Spleen (tissue), 11 donors: Measurements from ENCODE around the gene ST6GALNAC2. TPM values are rescaled to one million over a fixed set of nuclear protein-coding genes. Genes with fewer than 3 reads are reported as not detected.

Experiments used
- DNase-seq: peaks from one replicate; pipeline ENCODE4 v3.0.0-alpha.2; 2020
- H3K27ac ChIP-seq, 8 donors: fragments of 200-600 bp; sonication (generic) in 7 of 8; 1 replicate in 4 of 8; 2 replicates in 4 of 8; pipeline versions ENCODE4 v1.5.0 to v1.8.0; 2016 to 2021; ENCODE audit warnings: inconsistent platforms in 4 of 8, mild to moderate bottlenecking in 4 of 8, moderate library complexity in 1 of 8
- H3K27me3 ChIP-seq, 7 donors: fragments of 200-600 bp; sonication (generic) in 6 of 7; replicated peaks in 1 of 7; 1 replicate in 4 of 7; 2 replicates in 3 of 7; pipeline versions ENCODE4 v1.5.0 to v1.8.0; 2016 to 2021; ENCODE audit warnings: inconsistent platforms in 3 of 7, mild to moderate bottlenecking in 1 of 7
- H3K36me3 ChIP-seq, 6 donors: fragments of 200-600 bp; sonication (generic) in 5 of 6; 1 replicate in 4 of 6; 2 replicates in 2 of 6; pipeline versions ENCODE4 v1.5.0 to v1.8.0; 2016 to 2021; ENCODE audit warnings: inconsistent platforms in 2 of 6
- H3K4me1 ChIP-seq, 6 donors: fragments of 200-600 bp; sonication (generic) in 5 of 6; 1 replicate in 3 of 6; 2 replicates in 3 of 6; pipeline versions ENCODE4 v1.5.0 to v1.8.0; 2016 to 2021; ENCODE audit warnings: inconsistent platforms in 3 of 6
- H3K4me3 ChIP-seq, 8 donors: fragments of 200-600 bp; sonication (generic) in 7 of 8; 1 replicate in 4 of 8; 2 replicates in 4 of 8; pipeline versions ENCODE4 v1.5.0 to v1.8.0; 2016 to 2021; ENCODE audit warnings: inconsistent platforms in 4 of 8, mild to moderate bottlenecking in 4 of 8, moderate library complexity in 2 of 8
- H3K9me3 ChIP-seq, 8 donors: fragments of 200-600 bp; sonication (generic) in 7 of 8; 1 replicate in 4 of 8; 2 replicates in 4 of 8; pipeline versions ENCODE4 v1.5.0 to v1.8.0; 2016 to 2021; ENCODE audit warnings: inconsistent platforms in 4 of 8
- CTCF ChIP-seq, 11 experiments: fragments of 200-600 bp in 7 of 11; fragments of 450-650 bp in 4 of 11; sonication (generic) in 4 of 11; IDR thresholded peaks in 8 of 11; conservative IDR thresholded peaks in 3 of 11; 1 replicate in 7 of 11; 2 replicates in 4 of 11; pipeline versions ENCODE4 v1.4.0 to v1.8.0; 2016 to 2021; ENCODE audit warnings: antibody characterized with exemption in 11 of 11, inconsistent platforms in 4 of 11, mild to moderate bottlenecking in 1 of 11
- POLR2A ChIP-seq, 3 donors: fragments of 450-650 bp; IDR thresholded peaks; one replicate each; pipeline ENCODE4 v1.5.1; 2017; ENCODE audit warnings: antibody characterized with exemption in 3 of 3, mild to moderate bottlenecking in 1 of 3
- POLR2AphosphoS5 ChIP-seq, 3 donors: sonication (generic); formaldehyde crosslinking; IDR thresholded peaks; one replicate each; pipeline ENCODE4 v1.5.1; 2017; ENCODE audit warnings: antibody characterized with exemption in 3 of 3
- WGBS, 5 donors: extraction: QIAGEN DNeasy Blood & Tissue Kit in 3 of 5; methylation state at CpG; one replicate each; pipeline versions ENCODE4 v1.1.5 to v1.1.7; 2013 to 2018; 5-methylcytosine and 5-hydroxymethylcytosine counted together
- intact Hi-C: fragments of 100-400 bp; cut with DNase I; formaldehyde crosslinking; loops from one replicate; pipeline ENCODE4 v1.15.0; 2023; ENCODE audit warnings: low total_unique reads
- polyA plus RNA-seq, 3 donors: library from polyadenylated mRNA; stranded (reverse); fragments of 200-250 nt; gene quantifications; one replicate each; pipeline ENCODE4 v1.2.1, GENCODE V29; 2013
- total RNA-seq, 7 donors: library from RNA; depleted of rRNA in 3 of 7; stranded (reverse); fragments of >200 nt in 3 of 7; fragmentation: NEBNext Ultra II Directional in 4 of 7; extraction: Animal tissue kit (Norgen Biotek cat#: 25700) in 4 of 7; gene quantifications; one replicate each; pipeline versions ENCODE4 v1.1.0 to v1.2.1, GENCODE V29; 2016 to 2021
- donor health status: healthy with polysubstance abuse.
- donor health status: DM: no; HTN: no; CAD: no; lungs with moderate emphysema.
- donor health status: DM: no; HTN: no; CAD: no.
- donor health status: Bipolar disorder and iron deficiency.
- donor health status: healthy.
- donor health status: DM: no; HTN: no; CAD: no.
- donor health status: DM: yes; HTN: yes; CAD: no.

ST6GALNAC2 gene
- total and polyA plus RNA-seq, 10 donors, result 1.1 to 15.7 (median 8.7) TPM

GRCh38 chr17:76625496-76625895 is 39.8 kb upstream of the ST6GALNAC2 start:
- peaks cover 0 to 24% (median 12%) of the 10 kb centered on the region in 6 donors for H3K4me1 ChIP-seq
- peaks cover 0 to 4% (median 0%) of the 10 kb centered on the region in 7 donors for H3K27me3 ChIP-seq
- no peak for TF ChIP-seq POLR2AphosphoS5 (IDR thresholded peaks at IDR 0.05)
- TF ChIP-seq CTCF (IDR thresholded peaks at IDR 0.05 in 8 of 11, conservative IDR thresholded peaks at IDR 0.05 in 3 of 11), result no peak
- no peak for TF ChIP-seq POLR2A (IDR thresholded peaks at IDR 0.05)
- H3K4me3 ChIP-seq, result no peak overlapping the region
- H3K27ac ChIP-seq, result no peak overlapping the region
- 76 to 92% (median 84%) methylated on average over 5 to 6 of the region's 6 CpGs for WGBS, 5 donors
- no peaks in the 10 kb centered on the region for H3K9me3 ChIP-seq
- peaks cover 0 to 4% (median 0%) of the 10 kb centered on the region in 6 donors for H3K36me3 ChIP-seq
- intact Hi-C loops, result no loop called here
- no peak for DNase-seq

GRCh38 chr17:76623271-76624146 is 37.8 kb upstream of the ST6GALNAC2 start:
- peaks cover 0 to 4% (median 0%) of the 10 kb centered on the region in 6 donors for H3K36me3 ChIP-seq
- H3K27me3 ChIP-seq, result peaks cover 0 to 4% (median 0%) of the 10 kb centered on the region in 7 donors
- DNase-seq, result peak; percentile 94
- WGBS, 5 donors, result 27 to 31% (median 29%) methylated on average over 18 of the region's 18 CpGs
- H3K9me3 ChIP-seq, result no peaks in the 10 kb centered on the region
- TF ChIP-seq POLR2A (IDR thresholded peaks at IDR 0.05) (peak in 1 of 3 donors; percentile 7), CTCF (IDR thresholded peaks at IDR 0.05 in 8 of 11, conservative IDR thresholded peaks at IDR 0.05 in 3 of 11) (peak; percentile 86 to 98 (median 96)), POLR2AphosphoS5 (IDR thresholded peaks at IDR 0.05) (peak; percentile 57 to 79 (median 68))
- intact Hi-C loops, result loop anchor here (5.0 kb wide), 1 partner anchor 101 kb away; no protein-coding TSS in a partner anchor
- peaks cover 0 to 18% (median 12%) of the 10 kb centered on the region in 6 donors for H3K4me1 ChIP-seq
- H3K4me3 ChIP-seq, result no peak overlapping the region
- H3K27ac ChIP-seq, result no peak overlapping the region

- TF ChIP-seq CTCF (IDR thresholded peaks at IDR 0.05 in 8 of 11, conservative IDR thresholded peaks at IDR 0.05 in 3 of 11), result no peak
- TF ChIP-seq POLR2A (IDR thresholded peaks at IDR 0.05), result no peak
- TF ChIP-seq POLR2AphosphoS5 (IDR thresholded peaks at IDR 0.05), result no peak
- intact Hi-C loops, result no loop called here
- Histone ChIP-seq H3K9me3 (peaks cover 0 to 7% (median 0%) of the 10 kb centered on the region in 8 donors), H3K27ac (no peak overlapping the region), H3K27me3 (no peaks in the 10 kb centered on the region), H3K4me3 (no peak overlapping the region), H3K4me1 (no peaks in the 10 kb centered on the region), H3K36me3 (no peaks in the 10 kb centered on the region)
- no peak for DNase-seq
- 78 to 95% (median 86%) methylated on average over 2 of the region's 2 CpGs for WGBS, 5 donors
Observed at GRCh38 chr17:76617838-76618237, 32.2 kb upstream of the ST6GALNAC2 start.
